CD4-positive, alpha-beta T cell treated with Interleukin-10 for 1 hour (primary cell): ENCODE measurements around the gene ACY1.

ENCODE experiments used
- DNase-seq: peaks from one replicate; pipeline ENCODE4 v3.0.0-alpha.2; 2020

ACY1 gene

DNA sequence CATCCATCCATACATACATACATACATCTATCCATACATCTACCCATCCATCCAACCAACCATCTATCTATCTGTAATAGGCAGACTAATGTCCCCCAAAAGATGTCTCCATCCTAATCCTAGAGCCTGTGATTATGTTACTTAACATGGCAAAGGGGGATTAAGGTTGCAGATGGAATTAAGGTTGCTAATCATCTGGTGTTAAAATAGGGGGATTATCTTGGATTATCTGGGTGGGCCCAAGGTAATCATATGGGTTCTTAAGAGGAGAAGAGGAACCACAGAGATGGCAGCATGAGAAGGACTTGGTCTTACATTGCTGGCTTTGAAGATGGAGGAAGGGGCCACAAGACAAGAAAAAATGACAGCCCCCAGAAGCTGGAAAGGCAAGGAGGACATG is 27.1 kb downstream of the ACY1 start:
- no peak for DNase-seq

DNA sequence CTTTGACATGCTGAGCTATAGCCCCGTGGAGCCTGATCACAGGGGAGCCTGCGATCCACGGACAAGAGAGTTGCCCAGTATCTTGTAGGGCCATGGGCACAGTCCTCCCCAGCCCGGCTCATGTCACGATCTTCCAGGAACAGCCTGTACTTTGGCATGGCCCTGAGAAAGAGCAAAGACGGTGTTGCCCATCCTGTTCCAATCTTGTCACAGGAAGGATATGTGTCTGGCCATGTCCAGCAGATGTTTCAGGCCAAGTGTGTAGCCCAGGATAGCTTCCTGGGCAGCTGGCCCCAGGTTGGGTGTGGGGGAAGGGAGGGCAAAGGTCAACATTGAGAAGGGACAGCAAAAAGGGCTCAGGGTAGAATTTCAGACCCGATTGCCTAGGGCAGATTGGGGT is 29.4 kb downstream of the ACY1 start:
- no peak for DNase-seq

- no peak for DNase-seq
Observed at GRCh38 chr3:52013802-52014598, 30.7 kb downstream of the ACY1 start.

GRCh38 chr3:52014613-52015012 is 31.3 kb downstream of the ACY1 start:
- no peak for DNase-seq

DNA sequence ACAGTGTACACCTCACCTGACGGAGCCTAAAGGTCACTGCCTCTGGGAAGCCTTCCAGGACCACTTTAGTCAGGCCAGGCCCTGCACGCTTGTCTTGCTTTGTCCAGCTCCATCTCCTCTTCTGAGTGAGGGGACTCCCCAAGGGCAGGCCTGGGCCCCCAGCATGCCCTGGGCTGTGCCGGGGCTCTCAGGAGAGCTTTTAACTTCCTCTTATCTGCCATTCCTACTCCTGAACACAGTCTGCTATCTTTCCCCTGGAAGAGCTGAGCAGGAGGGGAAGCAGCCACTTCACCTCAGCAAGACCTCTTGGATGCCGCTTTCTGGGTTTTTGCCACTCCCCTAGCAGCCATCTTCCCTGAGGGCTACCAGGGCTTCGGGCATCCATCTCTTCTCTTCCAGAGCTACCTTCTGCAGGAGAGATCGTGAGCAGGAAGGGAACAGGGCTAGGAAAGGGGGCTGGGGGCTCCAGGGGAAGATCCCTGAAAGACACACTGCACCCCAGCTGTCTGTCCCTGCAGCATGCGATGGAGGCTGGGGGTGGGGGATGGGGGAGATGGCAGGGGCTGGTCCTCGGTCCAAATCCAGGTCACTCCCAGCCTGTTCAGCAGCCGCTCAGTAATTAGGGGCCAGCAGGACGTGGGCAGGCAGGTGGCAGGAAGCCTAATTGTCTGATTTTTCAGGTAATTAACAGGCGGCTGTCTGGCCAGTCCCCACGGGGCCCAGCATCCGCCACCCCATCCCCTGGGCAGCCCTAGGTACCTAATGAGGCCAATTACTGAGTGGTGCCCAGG is 32.3 kb downstream of the ACY1 start:
- no peak for DNase-seq

- DNase-seq = no peak
Observed at GRCh38 chr3:52017586-52017985, 34.3 kb downstream of the ACY1 start.

DNA sequence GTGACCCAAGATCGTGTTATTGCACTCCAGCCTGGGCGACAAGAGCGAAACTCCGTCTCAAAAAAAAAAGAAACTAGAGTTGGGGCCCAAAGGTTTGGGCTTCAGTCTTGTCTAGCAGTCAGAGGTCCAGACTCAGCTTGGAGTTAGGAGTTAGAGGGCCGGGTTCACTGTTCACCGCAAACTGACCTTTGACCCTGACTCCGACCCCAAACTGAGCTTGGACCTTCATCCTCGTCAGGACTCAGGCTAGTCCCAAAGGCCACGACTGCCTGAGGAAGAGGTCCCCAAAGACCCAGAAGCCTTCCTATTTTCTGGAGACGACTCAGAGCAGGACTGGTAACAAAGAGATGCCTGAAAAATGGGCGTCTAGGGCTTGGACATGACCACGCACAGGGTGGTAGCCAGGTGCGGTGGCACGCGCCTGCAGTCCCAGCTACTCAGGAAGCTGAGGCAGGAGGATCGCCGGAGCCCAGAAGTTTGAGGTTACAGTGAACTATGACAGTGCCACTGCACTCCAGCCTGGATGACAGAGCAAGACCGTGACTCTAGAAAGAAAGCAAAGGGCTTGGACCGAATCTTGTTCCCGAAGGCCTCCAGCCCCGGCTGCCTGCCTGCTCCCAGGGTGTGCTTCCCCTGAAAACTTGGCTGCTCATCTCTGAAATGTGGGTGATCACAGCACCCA is 35.1 kb downstream of the ACY1 start:
- DNase-seq = no peak

GRCh38 chr3:52019352-52020080 is 36.2 kb downstream of the ACY1 start:
- DNase-seq = no peak

DNA sequence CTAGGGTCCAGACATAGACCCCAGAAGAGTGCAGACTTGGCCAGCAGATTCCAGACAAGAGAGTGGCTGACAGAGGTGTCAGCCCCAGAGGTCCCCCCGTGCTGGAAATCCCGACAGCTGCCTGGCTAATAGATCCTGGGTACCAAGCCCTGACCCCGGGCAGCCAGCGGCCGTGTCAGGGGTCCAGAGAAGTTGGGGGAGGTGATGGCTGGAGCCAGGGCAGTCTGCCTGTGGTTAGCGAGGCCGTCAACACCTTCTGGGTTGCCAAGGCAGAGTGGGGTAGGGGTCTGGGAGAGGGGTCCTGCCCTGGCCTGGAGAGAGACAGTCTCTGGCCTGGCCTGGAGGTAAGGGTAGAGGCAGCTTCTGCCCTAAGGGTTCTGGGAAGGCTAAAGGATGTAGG is 37.5 kb downstream of the ACY1 start:
- DNase-seq = no peak

- DNase-seq = no peak
Observed at GRCh38 chr3:52021489-52022268, 38.3 kb downstream of the ACY1 start.

DNA sequence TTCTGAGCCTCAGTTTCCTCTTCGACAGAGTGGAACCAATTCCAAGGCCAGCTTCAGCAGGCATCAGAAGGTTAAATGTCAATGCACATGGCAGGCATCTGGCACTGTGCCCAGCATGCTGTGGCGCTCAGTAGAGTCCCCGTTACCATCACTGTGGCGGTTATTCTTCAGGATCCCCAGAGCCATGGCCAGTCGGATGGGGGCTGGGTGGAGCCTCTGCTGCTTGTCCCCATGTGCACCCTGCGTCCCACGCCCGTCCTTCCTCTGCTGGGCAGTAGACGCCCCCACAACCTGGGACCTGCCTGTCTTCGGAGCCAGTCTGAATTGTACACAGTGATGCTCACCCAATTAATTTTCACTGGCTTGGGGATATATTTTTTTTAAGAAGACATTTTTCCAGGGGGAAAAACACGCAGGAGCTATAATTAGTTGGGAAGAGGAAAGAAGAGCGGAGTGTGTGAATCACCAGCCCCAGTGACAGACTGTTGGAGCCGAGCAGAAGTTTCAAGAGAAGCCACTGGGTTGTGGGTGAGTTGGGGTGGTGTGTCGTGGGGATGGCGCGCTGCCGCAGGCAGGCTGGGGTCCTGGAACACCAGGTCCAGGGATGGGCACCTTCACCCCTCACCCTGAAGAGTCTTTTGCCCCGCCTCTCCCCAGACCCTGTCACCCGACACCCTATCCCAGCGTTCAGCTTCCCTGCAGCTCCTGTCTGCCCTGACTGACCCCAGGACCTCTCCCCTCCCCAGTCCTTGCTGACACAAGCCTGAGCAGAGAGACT is 39.2 kb downstream of the ACY1 start:
- DNase-seq = no peak

DNA sequence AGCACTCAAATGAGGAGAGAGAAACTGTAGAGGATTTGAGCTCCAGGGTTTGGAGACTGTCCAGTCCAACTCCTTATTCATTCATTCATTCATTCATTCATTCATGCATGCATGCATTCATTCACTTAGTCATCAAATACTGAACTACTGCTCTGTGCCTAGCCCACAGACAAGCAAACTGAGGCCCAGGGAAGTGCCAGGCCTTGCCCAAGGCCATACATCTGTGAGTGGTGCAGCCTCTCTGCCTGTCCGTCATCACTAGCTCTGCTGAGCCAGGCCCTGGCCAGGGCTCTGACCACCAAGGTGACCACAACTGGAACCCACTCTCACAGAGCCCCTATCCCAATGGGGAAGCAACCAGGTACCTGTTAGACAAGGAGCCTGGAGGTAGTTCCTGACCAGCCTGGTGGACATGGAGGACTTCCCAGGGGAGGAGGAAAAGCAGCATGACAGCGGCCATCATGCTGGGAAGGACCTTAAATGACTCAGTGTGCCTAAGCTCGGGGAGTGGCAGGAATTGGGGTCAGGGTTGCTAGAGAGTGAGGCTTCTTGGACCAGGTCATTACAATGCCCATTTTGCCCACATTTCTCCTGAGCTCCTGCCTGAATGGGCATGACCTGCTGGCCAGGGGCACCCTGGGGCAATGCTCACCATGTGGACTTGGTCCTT is 39.9 kb downstream of the ACY1 start:
- DNase-seq = no peak

DNA sequence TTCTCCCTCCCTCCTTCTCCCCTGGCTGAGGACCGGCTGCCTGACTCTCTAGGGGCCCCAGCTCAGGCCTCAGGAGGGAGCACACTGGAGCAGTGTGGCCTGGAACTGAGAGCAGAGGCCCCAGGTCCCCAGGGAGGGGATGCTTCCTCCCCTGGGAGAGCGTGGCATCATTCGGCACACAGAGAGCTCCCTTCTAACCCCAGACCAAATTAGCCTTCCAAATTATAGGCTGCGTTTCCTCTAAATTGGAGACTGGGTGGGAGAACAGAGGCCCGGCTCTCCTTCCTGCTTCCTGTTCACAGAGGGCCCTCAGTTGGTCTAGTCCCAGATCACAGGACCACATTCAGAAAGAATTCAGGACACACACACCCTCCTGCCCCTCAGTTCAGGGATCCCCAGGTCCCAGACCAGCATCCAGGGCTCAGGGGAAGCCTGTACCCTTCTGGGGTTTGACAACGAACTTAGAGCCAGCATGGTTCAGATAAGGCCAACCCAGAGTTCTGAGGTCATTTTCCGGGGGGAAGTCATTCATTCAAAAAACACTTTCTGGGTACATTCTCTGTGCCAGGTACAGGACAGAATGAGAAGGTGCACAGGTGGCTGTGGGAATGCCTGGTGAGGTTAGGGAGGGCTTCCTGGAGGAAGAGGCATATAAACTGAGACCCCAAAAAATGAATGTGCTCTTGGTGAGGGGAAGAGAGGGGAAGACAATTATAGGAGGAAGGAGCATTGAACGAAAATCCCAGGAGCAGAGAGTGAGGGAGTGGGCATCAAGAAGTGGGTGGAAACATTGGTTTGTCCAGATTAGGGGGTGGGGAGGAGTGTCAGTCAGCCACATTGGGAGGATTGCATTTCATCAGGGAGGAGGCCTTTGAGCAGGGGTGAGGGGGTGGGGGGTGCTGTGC is 40.8 kb downstream of the ACY1 start:
- DNase-seq = no peak

- DNase-seq = no peak
Observed at GRCh38 chr3:52024765-52025452, 41.6 kb downstream of the ACY1 start.

DNA sequence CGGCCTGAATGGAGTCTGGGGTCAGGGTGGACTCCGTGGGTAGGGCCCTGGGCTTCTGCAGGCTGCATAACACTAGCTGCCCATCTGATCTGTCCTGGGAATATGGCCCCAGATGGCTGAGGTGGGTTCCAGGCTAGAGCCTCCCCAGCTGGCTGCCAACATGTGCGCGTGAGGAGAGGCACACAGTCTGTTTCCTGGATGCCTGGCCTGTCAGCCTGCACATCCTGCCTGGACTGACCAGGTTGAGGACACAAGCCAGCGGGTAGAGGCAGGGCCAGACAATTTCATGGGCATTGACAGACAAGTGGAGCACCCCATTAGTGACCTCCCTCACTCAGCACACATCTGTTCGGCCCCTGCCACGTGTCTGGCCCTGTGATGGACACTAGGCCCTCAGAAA is 42.1 kb downstream of the ACY1 start:
- no peak for DNase-seq

DNA sequence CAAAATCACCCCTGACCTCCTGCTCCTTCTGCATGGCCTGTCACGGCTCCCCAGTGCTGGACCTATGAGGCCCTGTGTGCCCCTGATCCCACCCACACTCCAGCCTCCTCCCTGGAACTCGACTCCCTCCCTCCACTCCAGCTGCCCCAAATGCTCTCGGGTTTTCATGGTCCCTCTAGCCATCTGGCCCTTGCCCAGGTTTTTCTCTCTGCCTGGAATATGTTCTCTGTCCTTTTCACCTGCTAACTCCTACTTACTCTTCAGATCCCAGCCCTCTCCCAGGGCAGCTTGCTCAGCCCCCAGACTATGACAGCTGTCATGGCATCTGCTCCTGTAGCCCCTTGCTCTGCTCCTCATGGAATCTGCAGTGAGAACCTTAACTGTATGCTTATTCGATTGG is 42.7 kb downstream of the ACY1 start:
- DNase-seq = no peak

GRCh38 chr3:52028572-52028971 is 45.2 kb downstream of the ACY1 start:
- no peak for DNase-seq

DNA sequence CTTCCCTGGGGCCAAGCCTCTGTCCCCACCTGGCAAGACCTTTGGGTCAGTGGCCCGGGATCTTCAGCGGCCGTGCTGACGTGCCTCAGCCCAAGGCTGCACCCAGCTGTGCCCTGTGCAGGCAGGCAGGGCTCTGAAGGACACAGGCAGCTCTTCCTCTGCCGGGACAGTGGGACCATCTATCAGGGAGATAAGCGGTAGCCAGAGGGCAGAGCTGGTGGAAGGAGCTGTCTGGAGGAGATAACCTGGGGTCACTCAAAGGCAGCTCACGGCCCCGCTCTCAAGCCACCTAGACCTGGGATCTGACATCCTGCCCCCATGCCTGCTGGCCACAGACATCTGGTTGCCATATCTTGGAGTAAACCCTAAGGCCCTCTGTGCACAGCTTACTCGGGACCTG is 45.7 kb downstream of the ACY1 start:
- no peak for DNase-seq

- no peak for DNase-seq
Observed at GRCh38 chr3:52029535-52029934, 46.2 kb downstream of the ACY1 start.
